Calu3 (cell line): Measurements from ENCODE around the gene SAMD15. TPM values are rescaled to one million over a fixed set of nuclear protein-coding genes. Genes with fewer than 3 reads are reported as not detected.

Experiments used
- BruUV-seq: library from RNA; stranded (reverse); fragments of 400-500 nt; replicated peaks from 2 replicates; lab custom pipeline; 2021; lab: Mats Ljungman, UMichigan
- CTCF ChIA-PET: fragments of 300-600 bp; sonication (Branson Sonifier 250); formaldehyde crosslinking; loops from one replicate; lab custom pipeline; 2022; ENCODE audit warnings: antibody characterized with exemption; lab: Charles Lee
- DNase-seq: peaks from one replicate; pipeline ENCODE4 v3.0.0; 2022
- H3K27ac Mint-ChIP-seq: one replicate; pipeline ENCODE4 v1.8.0; 2022; ENCODE audit warnings: mixed read lengths; ENCODE audit not compliant: unreplicated experiment
- H3K27me3 Mint-ChIP-seq: one replicate; pipeline ENCODE4 v1.8.0; 2022; ENCODE audit warnings: mixed read lengths; ENCODE audit not compliant: unreplicated experiment
- H3K36me3 Mint-ChIP-seq: one replicate; pipeline ENCODE4 v1.8.0; 2022; ENCODE audit warnings: mild to moderate bottlenecking, moderate library complexity, mixed read lengths; ENCODE audit not compliant: insufficient read depth, unreplicated experiment
- H3K4me1 Mint-ChIP-seq: one replicate; pipeline ENCODE4 v1.8.0; 2022; ENCODE audit warnings: mild to moderate bottlenecking, low read depth, mixed read lengths; ENCODE audit not compliant: unreplicated experiment
- H3K4me3 Mint-ChIP-seq: one replicate; pipeline ENCODE4 v1.8.0; 2022; ENCODE audit warnings: mild to moderate bottlenecking, low read depth, moderate library complexity, mixed read lengths; ENCODE audit not compliant: unreplicated experiment
- H3K9me3 Mint-ChIP-seq: one replicate; pipeline ENCODE4 v1.8.0; 2022; ENCODE audit warnings: low read depth, mixed read lengths; ENCODE audit not compliant: unreplicated experiment
- CTCF ChIP-seq: fragments of 200-600 bp; IDR thresholded peaks from one replicate; pipeline ENCODE4 v1.8.0; 2022; ENCODE audit warnings: antibody characterized with exemption; ENCODE audit not compliant: unreplicated experiment
- intact Hi-C: fragments of 100-400 bp; cut with micrococcal nuclease; formaldehyde crosslinking; loops from one replicate; pipeline ENCODE4 v1.10.0; 2022; ENCODE audit not compliant: unreplicated experiment
- total RNA-seq: library from RNA; stranded (reverse); gene quantifications from 2 replicates; pipeline ENCODE4 v1.2.3, GENCODE V29; 2022

Gene SAMD15
- total RNA-seq, 1 experiment from 2014 or later, result 0.52 TPM

GRCh38 chr14:77337880-77338279 is 39.3 kb upstream of the SAMD15 start:
- no peaks in the 10 kb centered on the region for H3K9me3 Mint-ChIP-seq
- H3K27me3 Mint-ChIP-seq, result no peaks in the 10 kb centered on the region
- no peaks in the 10 kb centered on the region for H3K4me1 Mint-ChIP-seq
- H3K27ac Mint-ChIP-seq, result no peak overlapping the region
- DNase-seq, result no peak
- CTCF ChIA-PET, result no interaction called here
- no peaks in the 10 kb centered on the region for H3K36me3 Mint-ChIP-seq
- TF ChIP-seq CTCF, result no peak
- H3K4me3 Mint-ChIP-seq, result no peak overlapping the region
- intact Hi-C loops, result no loop called here
- no TSS peak for BruUV-seq

- no peaks in the 10 kb centered on the region for H3K36me3 Mint-ChIP-seq
- BruUV-seq, result no TSS peak
- H3K9me3 Mint-ChIP-seq, result no peaks in the 10 kb centered on the region
- intact Hi-C loops, result no loop called here
- DNase-seq, result no peak
- H3K27ac Mint-ChIP-seq, result no peak overlapping the region
- no peaks in the 10 kb centered on the region for H3K27me3 Mint-ChIP-seq
- H3K4me3 Mint-ChIP-seq, result no peak overlapping the region
- no peak for TF ChIP-seq CTCF
- no peaks in the 10 kb centered on the region for H3K4me1 Mint-ChIP-seq
- CTCF ChIA-PET, result no interaction called here
These were observed 38.9 kb upstream of the SAMD15 start for GRCh38 chr14:77338302-77338701.

GRCh38 chr14:77339407-77339806 is 37.8 kb upstream of the SAMD15 start:
- no peak for TF ChIP-seq CTCF
- Mint-ChIP-seq H3K4me1 (no peaks in the 10 kb centered on the region), H3K27ac (no peak overlapping the region), H3K9me3 (no peaks in the 10 kb centered on the region), H3K27me3 (no peaks in the 10 kb centered on the region), H3K36me3 (no peaks in the 10 kb centered on the region), H3K4me3 (no peak overlapping the region)
- intact Hi-C loops, result no loop called here
- DNase-seq, result no peak
- CTCF ChIA-PET, result no interaction called here
- BruUV-seq, result no TSS peak

- intact Hi-C loops, result no loop called here
- H3K27me3 Mint-ChIP-seq, result no peaks in the 10 kb centered on the region
- no peak overlapping the region for H3K27ac Mint-ChIP-seq
- TF ChIP-seq CTCF, result no peak
- no TSS peak for BruUV-seq
- DNase-seq, result no peak
- H3K4me1 Mint-ChIP-seq, result no peaks in the 10 kb centered on the region
- no peak overlapping the region for H3K4me3 Mint-ChIP-seq
- CTCF ChIA-PET, result no interaction called here
- H3K36me3 Mint-ChIP-seq, result no peaks in the 10 kb centered on the region
- no peaks in the 10 kb centered on the region for H3K9me3 Mint-ChIP-seq
These were observed 36.8 kb upstream of the SAMD15 start for GRCh38 chr14:77340389-77340788.
